Kidney (tissue), 14 donors: ENCODE measurements around the gene SPIB. TPM values are rescaled to one million over a fixed set of nuclear protein-coding genes. Genes with fewer than 3 reads are reported as not detected.

ENCODE experiments used
- DNase-seq, 5 donors: peaks; one replicate each; pipeline ENCODE4 v3.0.0-alpha.2; 2013 to 2020
- FAIRE-seq: peaks from 2 replicates; lab custom pipeline; 2012; peaks lifted over from hg19 to GRCh38; lab: Jason Lieb, UNC
- H3K27ac ChIP-seq, 2 donors: one replicate each; pipeline ENCODE4 v1.7.0; 2013; ENCODE audit warnings: low read depth in 2 of 2, low read length in 2 of 2, inconsistent platforms in 1 of 2
- H3K27me3 ChIP-seq: one replicate; pipeline ENCODE4 v1.7.1; 2013; ENCODE audit warnings: low read length, inconsistent platforms; ENCODE audit not compliant: control insufficient read depth, insufficient read depth
- H3K36me3 ChIP-seq, 3 donors: one replicate each; pipeline versions ENCODE4 v1.7.0 to v1.7.1; 2013; ENCODE audit warnings: low read length in 3 of 3, control low read depth in 1 of 3, inconsistent platforms in 1 of 3; ENCODE audit not compliant: insufficient read depth in 3 of 3, control insufficient read depth in 2 of 3
- H3K4me1 ChIP-seq, 3 donors: one replicate each; pipeline versions ENCODE4 v1.7.0 to v1.7.1; 2013; ENCODE audit warnings: low read length in 3 of 3, inconsistent platforms in 1 of 3, low read depth in 1 of 3; ENCODE audit not compliant: control insufficient read depth in 2 of 3, insufficient read depth in 2 of 3
- H3K4me3 ChIP-seq, 3 donors: one replicate each; pipeline versions ENCODE4 v1.7.0 to v1.8.1; 2013; ENCODE audit warnings: low read length in 3 of 3, control low read depth in 1 of 3, inconsistent platforms in 1 of 3
- H3K9ac ChIP-seq, 3 donors: one replicate each; pipeline versions ENCODE4 v1.7.0 to v1.7.1; 2013; ENCODE audit warnings: low read length in 3 of 3, control low read depth in 1 of 3, inconsistent platforms in 1 of 3
- H3K9me3 ChIP-seq, 3 donors: one replicate each; pipeline versions ENCODE4 v1.7.0 to v1.7.1; 2013; ENCODE audit warnings: low read length in 3 of 3, control low read depth in 1 of 3, inconsistent platforms in 1 of 3; ENCODE audit not compliant: control insufficient read depth in 2 of 3, insufficient read depth in 1 of 3
- CTCF ChIP-seq: IDR thresholded peaks from 3 replicates; pipeline ENCODE4 v1.5.1; 2012; ENCODE audit warnings: mild to moderate bottlenecking, moderate library complexity, borderline replicate concordance; ENCODE audit not compliant: insufficient read depth; ENCODE audit errors: extremely low read depth
- intact Hi-C: fragments of 100-400 bp; cut with DNase I; formaldehyde crosslinking; loops from one replicate; pipeline ENCODE4 v1.11.1; 2022
- polyA plus RNA-seq: library from polyadenylated mRNA; stranded (reverse); fragments of 350-450 nt; fragmentation: Illumina TruSeq; extraction: RNeasy Lipid Tissue Mini Kit (QIAGEN cat#74804); gene quantifications from one replicate; pipeline ENCODE4 v1.2.3, GENCODE V29; 2014; ENCODE audit warnings: low read depth, low replicate concordance; ENCODE audit not compliant: insufficient read depth
- total RNA-seq: library from RNA; stranded (reverse); fragmentation: NEBNext Ultra II Directional; extraction: Animal tissue kit (Norgen Biotek cat#: 25700); gene quantifications from one replicate; pipeline ENCODE4 v1.2.1, GENCODE V29; 2021
- donor health status: control.
- donor health status: control.
- donor health status: control.
- donor health status: control.
- donor health status: control.
- donor health status: DM: yes; HTN: yes; CAD: no.
- donor health status: Normal renal cell carcinoma (clear cell type).

SPIB gene
- total and polyA plus RNA-seq, 2 donors from 2014 or later: 1.1 TPM; not detected in 1

- no peak for DNase-seq
- no peaks in the 10 kb centered on the region for H3K36me3 ChIP-seq
- no peak overlapping the region for H3K9ac ChIP-seq
- no peaks in the 10 kb centered on the region for H3K4me1 ChIP-seq
- intact Hi-C loops: no loop called here
- FAIRE-seq: no peak
- no peaks in the 10 kb centered on the region for H3K27me3 ChIP-seq
- H3K4me3 ChIP-seq: no peak overlapping the region
- no peak overlapping the region for H3K27ac ChIP-seq
- H3K9me3 ChIP-seq: no peaks in the 10 kb centered on the region
- no peak for TF ChIP-seq CTCF
Observed at GRCh38 chr19:50402544-50403301, 16.0 kb upstream of the SPIB start.

- Histone ChIP-seq H3K4me3 (no peak overlapping the region), H3K36me3 (no peaks in the 10 kb centered on the region), H3K27ac (no peak overlapping the region), H3K27me3 (no peaks in the 10 kb centered on the region), H3K9ac (no peak overlapping the region), H3K4me1 (no peaks in the 10 kb centered on the region), H3K9me3 (no peaks in the 10 kb centered on the region)
- DNase-seq (peak in 1 of 5 donors; percentile 43), FAIRE-seq (no peak)
- TF ChIP-seq CTCF: no peak
- intact Hi-C loops: no loop called here
Observed at GRCh38 chr19:50406156-50406820, 12.4 kb upstream of the SPIB start.

- TF ChIP-seq CTCF: no peak
- intact Hi-C loops: no loop called here
Observed at GRCh38 chr19:50406829-50407228, 11.9 kb upstream of the SPIB start.

More at GRCh38 chr19:50406829-50407228, 11.9 kb upstream of the SPIB start:
- peak in 1 of 5 donors; percentile 40 for DNase-seq
- no peak overlapping the region for H3K4me3 ChIP-seq
- no peak overlapping the region for H3K27ac ChIP-seq
- no peaks in the 10 kb centered on the region for H3K27me3 ChIP-seq
- no peaks in the 10 kb centered on the region for H3K4me1 ChIP-seq
- no peaks in the 10 kb centered on the region for H3K36me3 ChIP-seq
- H3K9me3 ChIP-seq: no peaks in the 10 kb centered on the region
- H3K9ac ChIP-seq: no peak overlapping the region
- no peak for FAIRE-seq
